HCT116 (cell line): ENCODE measurements around the gene IGLL1. TPM values are rescaled to one million over a fixed set of nuclear protein-coding genes. Genes with fewer than 3 reads are reported as not detected.

ENCODE experiments used
- ATAC-seq: fragments of 200-7000 bp; cut with Tn5 transposase; 2 replicates; pipeline ENCODE4 v1.9.1; 2020; ENCODE audit warnings: mild to moderate bottlenecking, moderate library complexity
- BruUV-seq: library from RNA; stranded (reverse); fragments of 400-500 nt; replicated peaks from 2 replicates; lab custom pipeline; 2021; lab: Mats Ljungman, UMichigan
- CTCF ChIA-PET: fragments of 300-600 bp; sonication (Branson Sonifier 250); formaldehyde crosslinking; loops from one replicate; lab custom pipeline; 2021; ENCODE audit warnings: antibody characterized with exemption; lab: Charles Lee
- POLR2A ChIA-PET: fragments of 300-600, 350-600 bp; sonication (Branson Sonifier 250); formaldehyde crosslinking; loops from one replicate; lab custom pipeline; 2021; ENCODE audit warnings: antibody characterized with exemption; lab: Charles Lee
- RAD21 ChIA-PET, 2 experiments: fragments of 300-600 bp; sonication (Branson Sonifier 250); formaldehyde crosslinking; loops; one replicate each; lab custom pipeline; 2023; ENCODE audit warnings: low total read pairs in 2 of 2; ENCODE audit not compliant: uncharacterized antibody in 2 of 2, unreplicated experiment in 2 of 2, low non-redundant PET in 1 of 2; lab: Charles Lee
- DNase-seq: peaks from one replicate; pipeline ENCODE4 v3.0.0-alpha.2; 2010; ENCODE audit warnings: low read depth, low spot score
- H2AFZ ChIP-seq: fragments of 200-600 bp; shearing (Covaris generic), sonication (generic); 2 replicates; pipeline ENCODE4 v1.6.1; 2017; ENCODE audit warnings: low read depth, mixed run types, mixed read lengths, antibody characterized with exemption, low read length; ENCODE audit not compliant: poor library complexity, severe bottlenecking
- H3K27ac ChIP-seq: 2 replicates; pipeline ENCODE4 v1.5.1; 2012; ENCODE audit warnings: low read depth, low read length
- H3K27me3 ChIP-seq: fragments of 200-600 bp; sonication (generic); 2 replicates; pipeline ENCODE4 v1.6.1; 2016; ENCODE audit warnings: mixed run types, low read length, mixed read lengths; ENCODE audit not compliant: insufficient read depth
- H3K36me3 ChIP-seq, 2 experiments: fragments of 200-500 bp in 1 of 2; fragments of 200-600 bp in 1 of 2; sonication (Bioruptor generic) in 1 of 2; sonication (generic) in 1 of 2; 2 replicates each; pipeline versions ENCODE4 v1.5.1 to v1.6.1; 2014 to 2016; ENCODE audit warnings: low read length in 2 of 2, inconsistent platforms in 1 of 2, mixed read lengths in 1 of 2, mixed run types in 1 of 2; ENCODE audit not compliant: insufficient read depth in 2 of 2, control insufficient read depth in 1 of 2
- H3K4me1 ChIP-seq, 2 experiments: fragments of 200-600 bp in 1 of 2; sonication (generic) in 1 of 2; 2 replicates each; pipeline versions ENCODE4 v1.5.1 to v1.6.1; 2012 to 2017; ENCODE audit warnings: low read length in 2 of 2, inconsistent platforms in 1 of 2, mild to moderate bottlenecking in 1 of 2, mixed read lengths in 1 of 2, mixed run types in 1 of 2, moderate library complexity in 1 of 2; ENCODE audit not compliant: insufficient read depth in 2 of 2, control insufficient read depth in 1 of 2
- H3K4me2 ChIP-seq: fragments of 200-600 bp; sonication (generic); 2 replicates; pipeline ENCODE4 v1.6.1; 2017; ENCODE audit warnings: mixed run types, low read length, mixed read lengths
- H3K4me3 ChIP-seq, 2 experiments: fragments of 200-600 bp in 1 of 2; sonication (generic) in 1 of 2; replicated peaks in 1 of 2; 2 replicates each; pipeline ENCODE4 v1.5.1; 2011 to 2016; ENCODE audit warnings: low read length in 2 of 2, control low read depth in 1 of 2, low read depth in 1 of 2, mild to moderate bottlenecking in 1 of 2, mixed read lengths in 1 of 2, mixed run types in 1 of 2
- H3K79me2 ChIP-seq: fragments of 200-600 bp; sonication (generic); 2 replicates; pipeline ENCODE4 v1.6.1; 2017; ENCODE audit warnings: mild to moderate bottlenecking, mixed run types, low read length, moderate library complexity, mixed read lengths; ENCODE audit not compliant: insufficient read depth
- H3K9ac ChIP-seq: fragments of 200-600 bp; sonication (generic); 2 replicates; pipeline ENCODE4 v1.6.1; 2016; ENCODE audit warnings: low read length, mixed read lengths
- H3K9me2 ChIP-seq: fragments of 200-600 bp; sonication (generic), shearing (Covaris generic); 2 replicates; pipeline ENCODE4 v1.6.1; 2017; ENCODE audit warnings: mixed run types, mild to moderate bottlenecking, moderate library complexity; ENCODE audit not compliant: insufficient read depth
- H3K9me3 ChIP-seq, 2 experiments: fragments of 200-500 bp in 1 of 2; fragments of 200-600 bp in 1 of 2; sonication (Bioruptor generic) in 1 of 2; sonication (generic) in 1 of 2; 2 replicates each; pipeline ENCODE4 v1.6.1; 2014 to 2017; ENCODE audit warnings: low read length in 2 of 2, mixed read lengths in 2 of 2, inconsistent platforms in 1 of 2, low read depth in 1 of 2, mild to moderate bottlenecking in 1 of 2, mixed run types in 1 of 2, moderate library complexity in 1 of 2; ENCODE audit not compliant: control insufficient read depth in 1 of 2, insufficient read depth in 1 of 2
- H4K20me1 ChIP-seq: fragments of 200-600 bp; sonication (generic), shearing (Covaris generic); 2 replicates; pipeline ENCODE4 v1.6.1; 2017; ENCODE audit warnings: mixed run types, mild to moderate bottlenecking, moderate library complexity; ENCODE audit not compliant: insufficient read depth
- CTCF ChIP-seq, 3 experiments: fragments of 200-600 bp in 1 of 3; sonication (generic) in 1 of 3; IDR thresholded peaks in 2 of 3; conservative IDR thresholded peaks in 1 of 3; 2 replicates each; pipeline ENCODE4 v1.5.1; 2012 to 2017; ENCODE audit warnings: low read depth in 2 of 3, low read length in 2 of 3, antibody characterized with exemption in 1 of 3, borderline replicate concordance in 1 of 3, control low read depth in 1 of 3, mild to moderate bottlenecking in 1 of 3, mixed read lengths in 1 of 3, mixed run types in 1 of 3, moderate library complexity in 1 of 3; ENCODE audit not compliant: insufficient read depth in 1 of 3
- ELF1 ChIP-seq: IDR thresholded peaks from 2 replicates; pipeline ENCODE4 v1.6.1; 2012; ENCODE audit warnings: low read depth, borderline replicate concordance
- EZH2 ChIP-seq: fragments of 200-600 bp; sonication (generic); IDR thresholded peaks from 2 replicates; pipeline ENCODE4 v1.6.1; 2017; ENCODE audit warnings: antibody characterized with exemption, mixed run types
- EZH2phosphoT487 ChIP-seq: fragments of 200-600 bp; IDR thresholded peaks from 2 replicates; pipeline ENCODE4 v1.6.1; 2018; ENCODE audit warnings: antibody characterized with exemption, borderline replicate concordance
- JUND ChIP-seq: IDR thresholded peaks from 2 replicates; pipeline ENCODE4 v1.6.1; 2012
- MAX ChIP-seq: IDR thresholded peaks from 2 replicates; pipeline ENCODE4 v1.6.1; 2012
- POLR2A ChIP-seq: IDR thresholded peaks from 2 replicates; pipeline ENCODE4 v1.7.0; 2011; ENCODE audit warnings: borderline replicate concordance; ENCODE audit not compliant: insufficient read depth, insufficient read length; ENCODE audit errors: extremely low read depth
- SRF ChIP-seq: IDR thresholded peaks from 2 replicates; pipeline ENCODE4 v1.6.1; 2012; ENCODE audit warnings: low read depth
- TCF7L2 ChIP-seq: IDR thresholded peaks from 2 replicates; pipeline ENCODE4 v1.7.0; 2011; ENCODE audit warnings: borderline replicate concordance, inconsistent platforms; ENCODE audit not compliant: insufficient read depth, insufficient read length; ENCODE audit errors: extremely low read depth
- YY1 ChIP-seq: IDR thresholded peaks from 2 replicates; pipeline ENCODE4 v1.6.1; 2011; ENCODE audit warnings: low read length, low read depth, moderate library complexity, mild to moderate bottlenecking; ENCODE audit not compliant: insufficient replicate concordance; ENCODE audit errors: extremely low read depth
- ZFX ChIP-seq: fragments of 450-650 bp; IDR thresholded peaks from 2 replicates; pipeline ENCODE4 v1.6.1; 2017
- ZNF274 ChIP-seq: fragments of 200-500 bp; sonication (Bioruptor generic); IDR thresholded peaks from 2 replicates; pipeline ENCODE4 v1.6.1; 2014; ENCODE audit warnings: mild to moderate bottlenecking, low read depth, low read length, inconsistent platforms
- intact Hi-C: fragments of 100-400 bp; cut with micrococcal nuclease; formaldehyde crosslinking; loops from 2 replicates; pipeline ENCODE4 v1.10.0; 2022
- total RNA-seq: library from RNA; stranded (reverse); gene quantifications from one replicate; pipeline ENCODE4 v1.2.1, GENCODE V29; 2021; ENCODE audit not compliant: unreplicated experiment

IGLL1 gene
- total RNA-seq, 1 experiment from 2014 or later: not detected

- ChIA-PET CTCF (no interaction called here), RAD21 (no interaction called here), POLR2A (no interaction called here)
- H3K9me3 ChIP-seq: no peaks in the 10 kb centered on the region
- intact Hi-C loops: no loop called here
- no peaks in the 10 kb centered on the region for H4K20me1 ChIP-seq
- H3K9me2 ChIP-seq: no peaks in the 10 kb centered on the region
- H3K79me2 ChIP-seq: no peaks in the 10 kb centered on the region
- ATAC-seq (no peak), DNase-seq (no peak)
- BruUV-seq: no TSS peak
- H3K4me3 ChIP-seq: no peak overlapping the region
- H3K4me2 ChIP-seq: no peak overlapping the region
- no peaks in the 10 kb centered on the region for H3K27me3 ChIP-seq
- TF ChIP-seq SRF (no peak), YY1 (no peak), EZH2 (no peak), ZNF274 (no peak), JUND (no peak), EZH2phosphoT487 (no peak), ELF1 (no peak), MAX (no peak), CTCF (IDR thresholded peaks at IDR 0.05 in 2 of 3, conservative IDR thresholded peaks at IDR 0.05 in 1 of 3; ENCODE audit: borderline replicate concordance in 1 of 3, insufficient read depth in 1 of 3, low read depth in 2 of 3, low read length in 2 of 3) (no peak), ZFX (no peak), POLR2A (no peak), TCF7L2 (no peak)
- TF ChIP-seq, all 23 proteins: peak for 0
- Histone ChIP-seq H2AFZ (no peak overlapping the region), H3K4me1 (peaks cover 12 to 13% of the 10 kb centered on the region in 2 experiments; a peak in 3 of 4 replicates), H3K9ac (no peak overlapping the region), H3K27ac (no peak overlapping the region), H3K36me3 (no peaks in the 10 kb centered on the region)
These were observed 53.3 kb downstream of the IGLL1 start for GRCh38 chr22:23526596-23527316.
